Activated CD8-positive, alpha-beta memory T cell treated with anti-CD3 and anti-CD28 coated beads, Interleukin-2, amount 10 ng/mL, durations not matched to agents 7 days and 5 days (primary cell): ENCODE measurements around the gene UBE3C. TPM values are rescaled to one million over a fixed set of nuclear protein-coding genes. Genes with fewer than 3 reads are reported as not detected.
"Not testable (repeated sequence)": the region's sequence is repeated elsewhere in the genome, so short reads cannot be mapped to it uniquely, and the experiment has no call there.

Experiments
- ATAC-seq: fragments of 150-1000 bp; cut with Tn5 transposase; one replicate; pipeline ENCODE4 v1.10.0; 2021; ENCODE audit warnings: moderate library complexity
- CTCF ChIA-PET: fragments of 350-600 bp; sonication (Branson Sonifier 250); formaldehyde crosslinking; loops from one replicate; lab custom pipeline; 2021; ENCODE audit warnings: antibody characterized with exemption; lab: Charles Lee
- DNase-seq: peaks from one replicate; pipeline ENCODE4 v3.0.0-alpha.2; 2020
- H3K27ac Mint-ChIP-seq: one replicate; pipeline ENCODE4 v1.8.0; 2021; ENCODE audit warnings: mild to moderate bottlenecking, mixed read lengths
- H3K27me3 Mint-ChIP-seq: one replicate; pipeline ENCODE4 v1.8.0; 2021; ENCODE audit warnings: mixed read lengths
- H3K36me3 Mint-ChIP-seq: one replicate; pipeline ENCODE4 v1.8.0; 2021; ENCODE audit warnings: mild to moderate bottlenecking, mixed read lengths
- H3K4me1 Mint-ChIP-seq: one replicate; pipeline ENCODE4 v1.8.0; 2021; ENCODE audit warnings: mixed read lengths
- H3K4me3 Mint-ChIP-seq: one replicate; pipeline ENCODE4 v1.8.0; 2021; ENCODE audit warnings: mild to moderate bottlenecking, moderate library complexity, mixed read lengths
- H3K9me3 Mint-ChIP-seq: one replicate; pipeline ENCODE4 v1.8.0; 2022; ENCODE audit warnings: low read depth, mixed read lengths
- total RNA-seq, 2 experiments: library from RNA; stranded (reverse); gene quantifications; one replicate each; pipeline ENCODE4 v1.2.3, GENCODE V29; 2021

UBE3C gene
- 10 to 100 TPM; 54.8 to 62.1 TPM for total RNA-seq

DNA sequence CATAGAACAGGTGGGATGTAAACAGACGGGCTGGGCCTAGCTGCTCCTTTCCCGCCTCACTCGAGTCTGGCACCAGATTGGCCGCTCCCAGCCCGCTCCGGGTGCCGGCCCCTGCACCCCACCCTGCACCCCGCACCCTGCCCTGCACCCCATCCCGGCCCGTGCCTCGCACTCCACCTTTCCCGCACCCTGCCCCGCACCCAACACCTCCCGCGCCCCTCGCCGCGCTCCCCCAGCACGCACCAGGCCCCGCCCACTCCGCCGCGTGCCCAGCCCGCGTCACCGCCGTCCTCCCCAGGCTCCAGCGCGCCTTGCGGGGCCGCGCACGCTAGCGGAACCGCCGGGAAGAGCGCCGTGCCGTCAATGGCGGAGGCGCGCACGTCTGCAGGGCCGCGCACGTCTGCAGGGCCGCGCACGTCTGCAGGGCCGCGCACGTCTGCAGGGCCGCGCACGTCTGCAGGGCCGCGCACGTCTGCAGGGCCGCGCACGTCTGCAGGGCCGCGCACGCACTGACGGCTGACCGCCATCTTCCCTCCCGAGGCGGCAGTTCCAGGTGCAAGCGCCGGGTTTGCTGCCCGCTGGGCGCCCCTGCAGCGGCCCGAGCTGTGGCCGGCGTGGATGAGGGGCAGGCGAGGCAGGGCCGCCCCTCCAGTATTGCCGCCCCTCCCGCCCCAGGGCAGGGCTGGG lies at the start of gene UBE3C:
Gene UBE3C (plus strand): TSS at position 503 of the 687 bp plus-strand sequence. CDS start 347 bp downstream, outside the sequence.
- Mint-ChIP-seq H3K36me3 (peaks cover 23% of the 10 kb centered on the region), H3K9me3 (no peaks in the 10 kb centered on the region), H3K27me3 (no peaks in the 10 kb centered on the region), H3K27ac (peak within 1 kb of the TSS; percentile 98), H3K4me3 (peak within 1 kb of the TSS; percentile 76), H3K4me1 (peaks cover 40% of the 10 kb centered on the region)
- ATAC-seq (peak; percentile 85), DNase-seq (peak; percentile 92)
- CTCF ChIA-PET = no interaction called here

DNA sequence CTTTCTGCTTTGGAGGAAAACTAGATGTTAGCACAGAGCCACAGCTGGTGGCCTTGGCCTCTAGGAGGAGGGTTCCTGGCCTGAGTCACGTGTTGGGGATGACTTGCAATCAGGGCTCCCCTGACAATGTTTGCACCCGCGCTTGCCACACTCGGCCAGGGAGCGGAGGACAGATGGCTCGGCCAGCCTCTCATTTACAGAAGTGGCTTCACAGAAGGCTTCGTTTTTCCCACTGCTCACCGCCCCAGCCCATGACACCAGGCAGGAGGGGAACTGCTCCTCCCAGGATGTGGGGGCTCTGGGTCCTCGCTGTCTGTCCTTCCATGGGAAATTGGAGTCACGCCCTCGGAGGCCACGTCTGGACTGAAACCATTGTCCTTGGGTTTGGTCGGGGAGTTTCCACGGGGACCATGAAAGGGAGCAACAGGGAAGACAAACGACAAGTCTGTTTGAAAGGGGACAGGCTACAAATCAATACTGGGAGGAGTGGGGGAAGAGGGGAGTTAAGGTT lies 49.6 kb upstream of the UBE3C start:
- no peak for ATAC-seq
- H3K4me1 Mint-ChIP-seq = peaks cover 3% of the 10 kb centered on the region
- no peaks in the 10 kb centered on the region for H3K27me3 Mint-ChIP-seq
- H3K4me3 Mint-ChIP-seq = no peak overlapping the region
- no peak overlapping the region for H3K27ac Mint-ChIP-seq
- CTCF ChIA-PET = no interaction called here
- no peak for DNase-seq
- H3K9me3 Mint-ChIP-seq = peaks cover 5% of the 10 kb centered on the region
- H3K36me3 Mint-ChIP-seq = no peaks in the 10 kb centered on the region

DNA sequence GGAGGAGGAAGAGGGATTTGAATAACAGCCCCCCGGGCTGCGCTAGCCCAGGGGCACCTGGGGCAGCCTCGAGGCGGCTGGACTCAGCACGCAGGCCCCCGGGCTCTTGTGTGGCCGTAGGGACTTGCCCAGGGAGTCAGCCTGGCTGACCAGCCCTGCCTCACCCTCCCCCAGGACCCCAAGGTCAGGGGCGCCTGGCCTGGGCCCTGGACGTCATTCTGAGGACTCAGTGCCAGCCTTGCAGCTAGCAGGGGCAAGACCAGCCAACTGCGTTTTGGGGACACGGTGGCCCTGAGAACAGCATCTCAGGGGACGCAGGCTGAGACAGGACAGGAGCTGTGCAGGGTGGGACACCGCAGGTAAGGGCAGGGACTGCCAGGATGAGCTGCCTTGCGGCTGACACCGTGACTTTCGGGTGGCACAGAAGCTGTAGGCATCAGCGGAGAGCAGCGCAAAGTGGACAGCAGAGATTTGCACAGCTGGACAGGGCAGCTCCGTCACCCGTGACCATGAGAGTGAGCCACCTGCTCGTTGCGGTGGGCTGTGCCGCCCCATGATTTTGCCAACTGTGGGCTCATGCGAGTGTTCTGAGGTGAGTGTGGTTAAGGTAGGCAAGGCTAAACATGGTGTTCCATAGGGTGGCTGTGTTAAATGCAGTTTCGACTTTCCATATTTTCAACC lies 48.1 kb upstream of the UBE3C start:
- no peak for DNase-seq
- Mint-ChIP-seq H3K4me1 (peaks cover 3% of the 10 kb centered on the region), H3K4me3 (no peak overlapping the region), H3K27ac (no peak overlapping the region), H3K36me3 (no peaks in the 10 kb centered on the region), H3K27me3 (peaks cover 2% of the 10 kb centered on the region), H3K9me3 (peaks cover 5% of the 10 kb centered on the region)
- ATAC-seq = no peak
- CTCF ChIA-PET = no interaction called here

DNA sequence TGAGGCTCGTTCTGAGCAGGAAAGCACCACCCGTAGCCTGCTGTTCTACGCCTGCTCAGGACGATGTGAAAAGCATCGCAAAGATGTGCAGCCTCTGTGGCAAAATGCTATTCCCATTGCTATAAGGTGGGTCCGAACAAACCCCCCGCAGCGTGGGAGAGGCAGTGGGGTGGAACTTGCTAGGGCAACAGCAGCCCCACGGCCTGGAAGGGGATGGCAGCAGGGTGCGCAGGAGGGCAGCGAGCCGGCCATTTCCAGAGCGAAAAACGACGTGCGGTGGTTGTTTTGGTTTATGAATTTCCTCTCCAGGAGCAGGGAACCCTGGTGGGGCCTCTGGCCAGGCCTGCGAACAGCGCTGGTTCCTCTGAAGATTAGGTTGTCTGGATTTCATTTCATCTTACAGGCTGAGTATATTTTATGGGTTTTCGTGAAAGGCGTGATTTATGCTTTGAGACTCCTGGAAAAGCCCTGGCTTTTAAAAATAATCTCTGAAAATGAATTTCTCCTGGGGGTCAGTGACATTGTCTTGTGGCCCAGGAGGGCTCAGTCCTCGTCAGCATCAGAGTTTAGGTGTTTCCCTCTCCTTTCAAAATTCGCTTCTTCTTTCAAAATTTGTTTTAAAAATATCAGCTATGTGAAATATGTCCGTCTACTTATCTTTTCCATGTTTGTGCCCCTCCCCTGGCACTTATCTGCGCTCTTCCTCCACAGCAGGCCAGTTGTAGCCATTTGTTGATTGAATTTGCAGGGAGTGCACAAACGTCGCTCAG lies 42.3 kb upstream of the UBE3C start:
- DNase-seq (no peak), ATAC-seq (no peak)
- Mint-ChIP-seq H3K27me3 (peaks cover 2% of the 10 kb centered on the region), H3K4me1 (peaks cover 3% of the 10 kb centered on the region), H3K36me3 (no peaks in the 10 kb centered on the region), H3K4me3 (no peak overlapping the region), H3K27ac (no peak overlapping the region), H3K9me3 (peaks cover 3% of the 10 kb centered on the region)
- CTCF ChIA-PET = no interaction called here

DNA sequence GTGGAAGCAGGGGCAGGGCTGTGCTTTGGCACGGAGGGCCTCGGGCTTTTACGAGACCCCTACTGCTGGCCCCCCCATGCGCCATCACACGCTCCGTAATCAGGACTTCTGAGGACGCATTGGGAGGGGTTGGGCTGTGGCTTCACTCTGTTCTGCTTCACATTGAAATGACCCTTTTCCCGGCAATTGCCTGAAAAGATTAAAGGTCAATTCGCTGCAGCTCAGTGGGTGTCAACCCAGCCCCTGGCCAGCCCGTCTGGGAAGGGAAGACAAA lies 41.7 kb upstream of the UBE3C start:
- H3K4me3 Mint-ChIP-seq = no peak overlapping the region
- H3K27me3 Mint-ChIP-seq = peaks cover 6% of the 10 kb centered on the region
- DNase-seq (no peak), ATAC-seq (no peak)
- no peaks in the 10 kb centered on the region for H3K36me3 Mint-ChIP-seq
- CTCF ChIA-PET = no interaction called here
- H3K9me3 Mint-ChIP-seq = peaks cover 3% of the 10 kb centered on the region
- H3K4me1 Mint-ChIP-seq = peaks cover 3% of the 10 kb centered on the region
- no peak overlapping the region for H3K27ac Mint-ChIP-seq

DNA sequence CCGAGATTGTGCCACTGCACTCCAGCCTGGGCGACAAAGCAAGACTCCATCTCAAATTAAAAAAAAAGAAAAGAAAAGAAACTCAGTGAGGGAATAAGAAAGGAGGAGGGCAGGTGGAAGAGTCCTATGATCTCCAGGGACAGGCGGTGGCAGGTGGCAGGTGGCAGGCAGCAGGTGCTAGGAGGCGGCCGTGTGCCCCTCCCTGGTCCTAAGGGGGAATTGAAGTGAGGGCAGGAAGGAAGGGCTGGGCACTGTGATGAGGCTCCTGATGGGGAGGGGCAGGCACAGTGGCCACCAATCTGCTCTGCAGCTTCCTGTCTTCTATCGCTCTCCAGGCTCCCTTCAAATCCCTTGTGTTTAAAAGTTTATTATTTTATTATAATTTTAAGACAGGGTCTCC lies 41.2 kb upstream of the UBE3C start:
- no peak overlapping the region for H3K4me3 Mint-ChIP-seq
- no peak overlapping the region for H3K27ac Mint-ChIP-seq
- H3K36me3 Mint-ChIP-seq = no peaks in the 10 kb centered on the region
- no peak for ATAC-seq
- CTCF ChIA-PET = no interaction called here
- peaks cover 11% of the 10 kb centered on the region for H3K27me3 Mint-ChIP-seq
- no peak for DNase-seq
- peaks cover 3% of the 10 kb centered on the region for H3K4me1 Mint-ChIP-seq
- peaks cover 3% of the 10 kb centered on the region for H3K9me3 Mint-ChIP-seq

DNA sequence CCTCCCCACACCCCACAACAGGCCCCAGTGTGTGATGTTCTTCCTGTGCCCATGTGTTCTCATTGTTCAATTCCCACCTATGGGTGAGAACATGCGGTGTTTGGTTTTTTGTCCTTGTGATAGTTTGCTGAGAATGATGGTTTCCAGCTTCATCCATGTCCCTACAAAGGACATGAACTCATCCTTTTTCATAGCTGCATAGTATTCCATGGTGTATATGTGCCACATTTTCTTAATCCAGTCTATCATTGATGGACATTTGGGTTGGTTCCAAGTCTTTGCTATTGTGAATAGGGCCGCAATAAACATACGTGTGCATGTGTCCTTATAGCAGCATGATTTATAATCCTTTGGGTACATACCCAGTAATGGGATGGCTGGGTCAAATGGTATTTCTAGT lies 38.7 kb upstream of the UBE3C start:
- H3K27ac Mint-ChIP-seq, H3K9me3 Mint-ChIP-seq, DNase-seq, ATAC-seq, H3K4me3 Mint-ChIP-seq, H3K36me3 Mint-ChIP-seq, H3K4me1 Mint-ChIP-seq, CTCF ChIA-PET: not testable (repeated sequence)
- H3K27me3 Mint-ChIP-seq = peaks cover 13% of the 10 kb centered on the region

DNA sequence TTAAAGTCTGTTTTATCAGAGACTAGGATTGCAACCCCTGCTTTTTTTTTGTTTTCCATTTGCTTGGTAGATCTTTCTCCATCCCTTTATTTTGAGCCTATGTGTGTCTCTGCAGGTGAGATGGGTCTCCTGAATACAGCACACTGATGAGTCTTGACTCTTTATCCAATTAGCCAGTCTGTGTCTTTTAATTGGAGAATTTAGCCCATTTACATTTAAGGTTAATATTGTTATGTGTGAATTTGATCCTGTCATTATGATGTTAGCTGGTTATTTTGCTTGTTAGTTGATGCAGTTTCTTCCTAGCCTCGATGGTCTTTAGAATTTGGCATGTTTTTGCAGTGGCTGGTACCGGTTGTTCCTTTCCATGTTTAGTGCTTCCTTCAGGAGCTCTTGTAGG lies 35.1 kb upstream of the UBE3C start:
- DNase-seq, H3K27ac Mint-ChIP-seq, H3K9me3 Mint-ChIP-seq, H3K4me1 Mint-ChIP-seq, H3K4me3 Mint-ChIP-seq, H3K36me3 Mint-ChIP-seq, CTCF ChIA-PET, ATAC-seq: not testable (repeated sequence)
- peaks cover 14% of the 10 kb centered on the region for H3K27me3 Mint-ChIP-seq

DNA sequence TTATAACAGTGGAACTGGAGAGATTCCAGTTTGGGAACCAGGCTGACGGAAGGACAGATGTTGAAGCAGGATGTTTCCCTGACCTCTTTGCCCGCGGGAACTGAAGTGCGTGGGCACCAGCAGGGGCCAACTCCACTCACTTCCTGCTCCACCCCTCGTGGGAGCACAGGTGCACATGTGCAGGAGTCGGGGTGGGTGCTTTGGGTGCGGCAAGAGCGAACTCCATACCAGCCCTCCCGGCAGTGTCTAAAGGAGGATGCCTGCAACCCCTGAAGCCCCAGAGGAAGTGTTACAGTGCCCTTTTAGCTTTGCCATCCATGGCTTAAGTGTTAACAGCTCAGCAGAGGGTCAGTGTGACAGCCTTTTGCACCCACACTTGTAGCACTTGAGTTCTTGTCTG lies 27.4 kb upstream of the UBE3C start:
- CTCF ChIA-PET = no interaction called here

DNA sequence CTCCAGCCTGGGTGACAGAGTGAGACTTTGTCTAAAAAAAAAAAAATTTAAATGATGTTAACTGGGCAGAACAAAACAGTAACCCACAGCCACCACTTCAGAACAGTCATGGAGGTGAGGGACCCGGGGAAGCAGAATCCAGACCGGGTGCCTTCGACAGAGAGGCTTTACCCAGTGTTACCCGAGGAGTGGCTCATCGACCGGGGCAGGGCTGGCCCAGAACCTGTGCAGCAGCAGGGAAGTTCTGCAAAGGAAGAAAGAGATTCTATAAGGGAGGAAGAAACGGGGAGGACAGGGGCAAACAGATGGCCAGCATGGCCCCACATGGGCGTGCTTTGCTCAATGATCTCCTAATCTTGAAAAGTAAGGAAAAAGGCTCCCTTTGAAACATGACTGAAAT lies 26.0 kb upstream of the UBE3C start:
- peaks cover 2% of the 10 kb centered on the region for H3K36me3 Mint-ChIP-seq
- H3K9me3 Mint-ChIP-seq = peaks cover 2% of the 10 kb centered on the region
- H3K27me3 Mint-ChIP-seq = peaks cover 3% of the 10 kb centered on the region
- CTCF ChIA-PET = no interaction called here
- ATAC-seq (no peak), DNase-seq (no peak)
- H3K27ac Mint-ChIP-seq = no peak overlapping the region
- no peak overlapping the region for H3K4me3 Mint-ChIP-seq
- H3K4me1 Mint-ChIP-seq = no peaks in the 10 kb centered on the region

More for the DNA sequence above, 27.4 kb upstream of the UBE3C start:
- Mint-ChIP-seq H3K9me3 (peaks cover 7% of the 10 kb centered on the region), H3K27ac (no peak overlapping the region), H3K27me3 (peaks cover 3% of the 10 kb centered on the region), H3K36me3 (peaks cover 2% of the 10 kb centered on the region), H3K4me3 (no peak overlapping the region), H3K4me1 (no peaks in the 10 kb centered on the region)
- no peak for ATAC-seq
- DNase-seq = no peak

DNA sequence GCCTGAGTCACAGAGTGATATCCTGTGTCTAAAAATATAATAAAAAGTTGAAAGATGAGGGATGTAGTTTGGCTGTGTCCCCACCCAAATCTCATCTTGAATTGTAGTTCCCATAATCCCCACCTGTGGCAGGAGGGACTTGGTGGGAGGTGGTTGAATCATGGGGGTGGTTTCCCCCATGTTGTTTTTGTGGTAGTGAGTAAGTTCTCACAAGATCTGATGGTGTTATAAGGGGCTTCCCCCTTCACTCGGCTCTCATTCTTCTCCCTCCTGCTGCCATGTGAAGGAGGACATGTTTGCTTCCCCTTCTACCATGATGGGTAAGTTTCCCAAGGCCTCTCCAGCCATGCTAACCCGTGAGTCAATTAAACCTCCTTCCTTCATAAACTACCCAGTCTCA lies 25.1 kb upstream of the UBE3C start:
- CTCF ChIA-PET = no interaction called here
- DNase-seq (no peak), ATAC-seq (no peak)
- Mint-ChIP-seq H3K36me3 (peaks cover 2% of the 10 kb centered on the region), H3K4me3 (no peak overlapping the region), H3K9me3 (peaks cover 2% of the 10 kb centered on the region), H3K27ac (no peak overlapping the region), H3K27me3 (peaks cover 3% of the 10 kb centered on the region), H3K4me1 (no peaks in the 10 kb centered on the region)

DNA sequence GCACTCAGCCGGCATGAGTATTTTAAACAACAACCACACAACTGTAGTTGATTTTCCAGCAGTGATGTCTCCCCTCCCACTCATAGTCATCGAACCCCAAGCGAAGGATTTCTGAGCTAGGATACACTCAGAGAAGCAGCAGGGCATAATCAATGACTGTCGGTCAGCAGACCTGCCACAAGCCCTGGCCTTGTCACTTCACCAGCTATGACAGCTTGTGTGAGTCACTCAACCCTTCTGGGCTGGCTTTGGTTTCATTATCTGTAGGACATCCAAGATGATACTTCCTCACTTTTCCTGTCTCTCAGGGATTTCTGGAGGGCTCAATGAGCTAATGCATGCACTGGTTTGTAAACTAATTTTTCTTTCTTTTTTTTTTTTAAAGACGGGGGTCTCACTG lies 22.0 kb upstream of the UBE3C start:
- ATAC-seq = no peak

DNA sequence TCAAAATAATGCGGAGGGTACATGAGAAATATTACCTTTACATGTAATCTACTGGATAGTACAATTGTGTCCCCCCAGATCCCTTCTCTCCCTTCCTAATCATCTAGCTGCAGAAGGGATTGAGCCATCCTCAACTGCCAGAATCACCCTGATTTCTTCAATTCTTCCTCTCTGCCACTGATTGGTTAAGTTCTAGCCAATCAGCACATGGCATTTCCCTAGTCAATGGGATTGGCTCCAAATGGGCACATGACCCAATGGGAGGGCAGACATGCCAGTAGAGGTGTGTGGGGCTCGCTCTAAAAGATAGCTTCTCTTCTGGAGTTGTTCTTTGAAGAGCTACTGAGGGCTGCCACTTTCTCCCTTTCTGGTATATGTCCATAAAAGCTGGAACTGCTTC lies 20.9 kb upstream of the UBE3C start:
- H3K9me3 Mint-ChIP-seq = peaks cover 2% of the 10 kb centered on the region
- no peak overlapping the region for H3K4me3 Mint-ChIP-seq
- no peak overlapping the region for H3K27ac Mint-ChIP-seq
- ATAC-seq (no peak), DNase-seq (peak; percentile 5)
- H3K4me1 Mint-ChIP-seq = no peaks in the 10 kb centered on the region
- CTCF ChIA-PET = no interaction called here
- H3K27me3 Mint-ChIP-seq = no peaks in the 10 kb centered on the region
- no peaks in the 10 kb centered on the region for H3K36me3 Mint-ChIP-seq

More for the DNA sequence above, 22.0 kb upstream of the UBE3C start:
- CTCF ChIA-PET = no interaction called here
- H3K4me1 Mint-ChIP-seq = no peaks in the 10 kb centered on the region
- peaks cover 2% of the 10 kb centered on the region for H3K36me3 Mint-ChIP-seq
- no peak overlapping the region for H3K4me3 Mint-ChIP-seq
- H3K27me3 Mint-ChIP-seq = no peaks in the 10 kb centered on the region
- H3K27ac Mint-ChIP-seq = no peak overlapping the region
- H3K9me3 Mint-ChIP-seq = peaks cover 2% of the 10 kb centered on the region
- peak; percentile 29 for DNase-seq

DNA sequence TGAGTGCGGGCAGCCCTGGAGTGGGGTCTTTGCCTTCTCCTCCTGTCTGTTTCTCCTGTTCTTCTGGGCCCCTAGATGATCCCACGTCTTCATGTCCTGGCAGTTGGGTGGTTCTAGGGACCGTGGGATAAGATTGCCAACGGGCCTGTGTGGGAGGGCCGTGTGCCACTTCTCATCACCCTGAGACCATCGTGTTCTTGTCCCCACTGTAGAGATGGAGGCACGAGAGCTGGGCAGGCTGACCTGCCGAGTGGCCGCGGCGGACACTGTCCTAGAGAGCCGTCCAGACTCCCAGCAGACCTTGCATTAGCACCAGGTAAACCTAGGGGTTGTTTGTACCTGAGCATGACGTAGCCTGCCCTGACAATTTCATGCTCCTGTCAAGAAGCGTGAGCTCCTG lies 18.5 kb upstream of the UBE3C start:
- H3K4me1 Mint-ChIP-seq = no peaks in the 10 kb centered on the region
- DNase-seq (peak; percentile 19), ATAC-seq (no peak)
- CTCF ChIA-PET = no interaction called here
- no peaks in the 10 kb centered on the region for H3K9me3 Mint-ChIP-seq
- no peaks in the 10 kb centered on the region for H3K36me3 Mint-ChIP-seq
- no peak overlapping the region for H3K4me3 Mint-ChIP-seq
- no peak overlapping the region for H3K27ac Mint-ChIP-seq
- H3K27me3 Mint-ChIP-seq = no peaks in the 10 kb centered on the region
